Stimulated activated CD8-positive, alpha-beta memory T cell treated with anti-CD3 and anti-CD28 coated beads, Interleukin-15, amount 100 ng/mL, for 4 hours (primary cell): ENCODE results near the gene ERCC2.
"Not testable (repeated sequence)": the region's sequence is repeated elsewhere in the genome, so short reads cannot be mapped to it uniquely, and the experiment has no call there.

Experiments used
- DNase-seq, 2 donors: peaks; one replicate each; pipeline ENCODE4 v3.0.0-alpha.2; 2020; ENCODE audit warnings: low read depth in 2 of 2

ERCC2 gene

DNA sequence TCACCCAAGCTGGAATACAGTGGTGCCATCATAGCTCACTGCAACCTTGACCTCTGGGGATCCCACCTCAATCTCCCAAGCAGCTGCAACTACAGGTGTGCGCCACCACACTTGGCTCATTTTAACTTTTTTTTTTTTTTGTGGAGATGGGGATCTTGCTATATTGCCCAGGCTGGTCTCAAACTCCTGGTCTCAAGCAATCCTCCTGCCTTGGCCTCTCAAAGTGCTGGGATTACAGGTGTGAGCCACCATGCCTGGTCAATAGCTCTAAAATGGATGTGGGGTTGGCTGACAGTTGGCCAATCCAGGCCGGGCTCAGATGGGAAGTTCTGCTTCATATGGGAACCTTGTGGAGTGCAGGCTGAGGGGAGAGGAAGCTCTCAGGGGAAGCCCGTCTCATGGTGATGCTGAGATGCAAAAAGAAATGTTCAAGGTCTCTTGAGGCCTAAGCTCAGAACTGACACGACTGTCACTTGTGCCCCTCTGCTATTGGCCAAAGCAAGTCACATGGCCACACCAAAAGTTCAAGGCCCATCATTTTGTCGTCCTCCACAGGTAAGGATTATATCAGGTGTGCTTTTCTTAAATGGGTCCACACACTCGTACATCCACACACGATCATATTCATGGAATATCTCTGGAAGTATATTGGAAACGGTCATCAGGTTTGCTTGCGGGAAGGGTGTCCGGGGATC lies 36.6 kb downstream of the ERCC2 start:
- DNase-seq = no peak

DNA sequence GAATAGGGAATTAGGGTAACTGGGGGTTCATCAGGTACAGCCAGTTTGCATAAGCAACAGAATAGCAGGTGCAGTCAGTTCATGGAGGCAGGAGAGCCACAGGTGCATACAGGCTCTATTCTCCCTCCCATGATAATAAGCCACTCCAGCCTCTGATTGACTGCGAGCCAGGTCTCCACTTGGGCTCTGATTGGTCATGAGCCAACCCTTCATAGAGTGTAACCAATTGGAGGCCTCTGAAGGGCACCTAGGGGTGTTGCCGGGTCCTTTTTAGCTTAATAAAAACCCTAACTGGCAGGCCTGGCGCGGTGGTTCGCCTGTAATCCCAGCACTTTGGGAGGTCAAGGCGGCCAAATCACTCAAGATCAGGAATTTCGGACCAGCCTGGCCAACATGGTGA lies 39.0 kb downstream of the ERCC2 start:
- DNase-seq = no peak

DNA sequence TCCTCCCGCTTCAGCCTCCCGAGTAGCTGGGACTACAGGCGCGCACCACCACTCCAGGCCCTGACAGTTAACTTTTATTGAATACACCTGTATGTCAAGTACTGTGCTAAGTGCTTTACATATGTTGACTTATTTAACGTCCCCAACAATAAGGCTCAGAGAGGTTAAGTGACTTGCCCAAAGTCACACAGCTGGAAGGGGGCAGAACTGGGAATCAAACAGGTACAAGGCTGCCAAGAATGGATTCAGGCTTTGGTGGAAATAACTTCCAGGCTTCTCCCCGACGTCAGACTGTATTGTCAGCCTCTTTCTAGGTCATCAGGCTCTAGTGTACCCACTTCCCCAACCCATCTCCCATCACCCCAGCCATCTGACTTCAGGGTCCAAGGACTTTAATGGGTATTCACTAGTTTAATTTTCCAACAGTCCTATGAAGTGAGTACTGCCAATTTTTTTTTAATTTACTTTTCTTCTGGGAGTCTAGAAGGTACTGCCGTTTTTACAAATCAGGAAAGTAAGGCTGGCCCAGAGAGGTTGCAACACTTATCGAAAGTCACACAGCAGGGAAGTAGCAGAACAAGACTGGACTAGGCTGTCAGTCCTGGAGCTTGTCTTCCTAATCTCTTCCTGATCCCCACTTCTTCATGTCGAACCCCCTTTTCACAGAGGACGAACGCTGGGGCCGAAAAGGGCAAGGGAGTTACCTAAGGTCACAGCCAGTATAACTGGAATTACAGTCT lies 42.8 kb downstream of the ERCC2 start:
- DNase-seq = no peak

DNA sequence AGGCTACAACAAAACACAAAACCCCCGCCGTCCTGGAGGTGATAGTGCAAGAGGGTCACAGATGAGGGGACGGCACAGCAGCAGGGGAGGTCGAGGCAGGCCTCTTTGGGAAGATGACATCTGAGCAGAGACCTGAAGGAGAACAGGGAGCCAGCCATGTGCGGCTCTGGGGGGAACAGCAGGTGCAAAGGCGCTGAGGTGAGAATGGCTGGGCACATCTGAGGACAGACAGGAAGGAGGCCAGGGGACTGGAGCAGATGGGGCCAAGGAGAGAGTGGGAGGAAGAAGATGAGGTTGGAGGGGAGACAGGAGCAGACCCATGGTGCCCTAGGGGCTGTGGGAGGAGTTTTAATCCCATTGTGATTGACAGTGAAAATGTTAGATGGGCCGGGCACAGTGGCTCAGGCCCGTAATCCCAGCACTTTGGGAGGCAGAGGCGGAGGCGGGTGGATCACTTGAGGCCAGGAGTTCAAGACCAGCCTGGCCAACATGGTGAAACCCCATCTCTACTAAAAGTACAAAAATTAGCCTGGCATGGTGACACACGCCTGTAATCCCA lies 45.9 kb downstream of the ERCC2 start:
- no peak for DNase-seq

DNA sequence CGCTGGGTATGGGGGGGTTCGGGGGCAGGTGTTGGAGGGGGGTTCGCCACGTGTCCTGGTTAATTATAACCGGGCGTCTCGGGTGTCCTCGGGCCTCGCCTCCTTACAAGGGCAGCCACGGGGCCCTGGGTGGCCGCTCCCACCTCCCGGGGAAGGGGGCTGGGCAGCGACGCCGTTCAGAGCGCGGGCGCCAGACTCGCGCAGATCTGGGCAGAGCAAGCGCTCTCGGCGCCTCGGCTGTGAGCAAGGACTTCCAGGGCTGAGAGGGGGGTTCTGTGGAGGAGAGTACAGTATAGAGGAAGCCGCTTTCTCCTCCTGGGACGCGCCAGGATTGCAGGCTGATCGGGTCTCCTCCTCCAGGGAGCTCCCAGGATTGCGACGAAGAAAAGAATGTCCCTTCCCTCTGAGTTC lies 46.7 kb downstream of the ERCC2 start:
- DNase-seq = no peak

DNA sequence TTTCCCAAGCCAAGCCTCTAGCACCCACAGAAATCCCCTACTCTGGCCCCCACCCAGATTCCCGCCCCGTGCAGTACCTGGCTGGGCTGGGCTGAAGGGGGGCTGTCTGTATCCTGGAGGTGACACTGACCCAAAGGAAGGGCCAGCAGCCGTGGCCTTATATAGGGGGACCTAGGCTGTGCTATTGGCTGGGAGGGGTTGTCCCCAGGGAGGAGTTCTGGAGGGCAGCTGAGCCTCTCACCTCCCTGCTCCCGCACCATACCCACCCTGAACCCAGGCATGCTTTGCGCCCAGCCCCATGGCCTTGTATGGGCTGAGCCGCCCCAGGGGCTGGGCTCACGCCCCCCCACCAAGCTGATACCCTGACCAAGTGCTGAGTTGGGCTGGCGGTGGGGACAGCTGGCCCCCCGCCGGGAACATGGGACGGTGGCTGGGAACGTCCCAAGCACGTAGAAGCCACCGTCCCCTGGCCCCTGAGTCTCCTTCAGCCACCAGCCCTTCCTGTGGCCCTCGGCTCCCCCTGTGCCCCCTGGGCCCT lies 47.6 kb downstream of the ERCC2 start, which contains the start of gene CKM:
TSS of gene CKM (minus strand) at position 132 of the 538 bp plus-strand sequence. CDS start 3,162 bp downstream, outside the sequence.
- no peak for DNase-seq

DNA sequence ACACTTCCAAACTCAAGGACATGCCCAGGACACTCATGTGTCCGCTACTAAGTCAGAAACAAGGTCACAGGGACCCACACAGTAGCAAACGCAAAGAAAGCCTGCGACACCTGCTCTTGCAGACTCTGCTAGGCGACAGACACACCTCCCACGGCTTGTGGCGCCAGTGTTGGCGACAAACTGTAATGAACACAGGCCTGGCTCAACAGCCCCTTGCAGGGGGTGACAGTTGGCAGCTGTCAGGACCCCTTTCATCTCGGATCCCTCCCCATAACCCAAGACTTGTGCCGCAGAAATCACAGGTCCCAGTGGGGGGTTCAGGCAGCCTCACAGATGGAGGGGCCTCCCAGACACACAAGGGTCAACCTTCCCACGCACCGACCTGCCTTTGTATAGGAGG lies 48.1 kb downstream of the ERCC2 start:
- DNase-seq = no peak

DNA sequence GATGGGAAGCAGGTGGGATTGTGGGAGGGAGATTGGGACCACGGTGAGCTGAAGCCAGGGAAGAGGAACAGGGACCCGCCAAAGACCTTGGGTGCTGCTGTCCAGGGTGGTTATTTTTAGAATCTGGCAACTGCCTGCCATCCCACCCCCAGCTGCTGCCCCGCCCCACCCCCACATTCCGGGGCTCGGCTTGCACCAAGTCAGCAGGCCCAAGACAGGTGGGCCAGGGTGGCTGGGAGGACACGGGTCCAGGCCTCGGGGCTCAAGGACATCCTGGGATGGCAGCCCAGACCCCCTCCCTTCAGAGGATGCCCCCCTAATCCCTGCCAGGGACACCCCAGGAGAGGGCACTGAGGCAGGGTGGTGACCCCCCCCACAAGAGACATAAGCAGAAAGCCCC lies 48.5 kb downstream of the ERCC2 start:
- DNase-seq = no peak

DNA sequence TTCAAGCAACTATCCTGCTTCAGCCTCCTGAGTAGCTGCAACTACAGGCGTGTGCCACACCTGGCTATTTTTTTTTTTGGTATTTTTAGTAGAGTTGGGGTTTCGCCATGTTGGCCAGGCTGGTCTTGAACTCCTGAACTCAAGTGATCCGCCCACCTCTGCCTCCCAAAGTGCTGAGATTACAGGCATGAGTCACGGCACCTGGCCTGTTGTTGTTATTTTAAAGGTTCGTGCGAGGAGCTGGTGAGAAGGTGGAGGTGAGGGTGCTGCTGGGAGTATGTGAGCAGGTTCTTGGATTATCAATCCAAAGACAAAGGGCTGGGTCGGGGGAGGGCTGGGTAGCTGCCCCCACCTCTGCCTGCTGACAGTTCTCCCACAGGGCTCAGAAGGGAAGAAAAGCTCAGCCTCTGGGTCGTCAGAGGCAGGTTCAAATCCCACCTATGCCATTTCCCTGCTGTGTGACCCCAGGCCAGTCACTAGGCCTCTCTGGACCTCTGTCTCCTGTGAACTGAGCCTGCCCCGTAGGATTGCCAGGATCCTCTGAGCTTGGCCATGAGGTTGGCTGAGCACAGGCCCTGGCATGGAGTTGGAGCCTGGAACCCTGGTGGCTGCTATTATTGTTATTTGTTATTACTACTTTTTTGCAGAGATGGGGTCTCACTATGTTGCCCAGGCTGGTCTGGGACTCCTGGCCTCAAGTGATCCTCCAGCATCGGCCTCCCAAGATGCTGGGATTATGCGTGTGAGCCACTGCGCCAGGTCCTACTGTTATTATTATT lies 49.2 kb downstream of the ERCC2 start:
- DNase-seq = no peak

DNA sequence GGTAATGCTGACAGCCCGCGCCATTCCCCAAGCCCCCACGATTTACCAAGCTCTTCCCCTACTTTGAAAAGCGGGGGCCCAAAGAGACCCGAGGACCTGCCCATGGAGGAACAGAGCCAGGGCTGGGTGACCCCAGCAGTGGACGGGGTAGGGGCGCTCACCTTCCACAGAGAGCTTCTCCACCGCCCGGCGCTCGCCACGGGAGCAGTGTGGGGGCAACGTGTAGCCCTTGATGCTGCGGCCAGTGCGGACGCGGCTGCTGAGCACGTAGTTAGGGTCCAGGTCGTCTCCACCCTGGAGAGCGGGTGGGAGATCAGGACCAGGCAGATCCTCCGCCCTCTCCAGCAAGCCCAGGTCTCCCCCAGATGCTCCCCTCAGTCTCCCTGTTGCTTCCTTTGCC lies 55.1 kb downstream of the ERCC2 start:
- DNase-seq = no peak

DNA sequence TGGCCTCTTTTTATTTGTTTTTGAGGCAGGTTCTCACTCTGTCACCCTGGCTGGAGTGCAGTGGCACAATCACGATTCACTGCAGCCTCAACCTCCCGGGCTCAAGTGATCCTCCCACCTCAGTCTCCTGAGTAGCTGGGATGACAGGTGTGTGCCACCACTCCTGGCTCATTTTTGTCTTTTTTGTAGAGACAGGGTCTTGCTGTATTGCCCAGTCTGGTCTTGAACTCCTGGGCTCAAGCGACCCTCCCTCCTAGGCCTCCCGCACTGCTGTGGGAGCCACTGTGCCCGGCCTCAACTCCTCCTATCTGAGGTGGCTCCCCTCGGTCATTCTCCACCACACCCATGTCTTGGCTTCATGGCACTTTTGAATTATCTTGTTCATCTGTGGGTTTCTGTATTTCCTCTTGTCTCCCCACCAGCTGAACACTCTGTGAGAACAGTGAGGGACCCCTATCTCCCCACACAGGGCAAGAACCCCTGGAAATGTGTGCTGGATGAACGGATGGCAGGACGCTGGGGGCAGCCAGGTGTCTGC lies 55.6 kb downstream of the ERCC2 start:
- DNase-seq = no peak

DNA sequence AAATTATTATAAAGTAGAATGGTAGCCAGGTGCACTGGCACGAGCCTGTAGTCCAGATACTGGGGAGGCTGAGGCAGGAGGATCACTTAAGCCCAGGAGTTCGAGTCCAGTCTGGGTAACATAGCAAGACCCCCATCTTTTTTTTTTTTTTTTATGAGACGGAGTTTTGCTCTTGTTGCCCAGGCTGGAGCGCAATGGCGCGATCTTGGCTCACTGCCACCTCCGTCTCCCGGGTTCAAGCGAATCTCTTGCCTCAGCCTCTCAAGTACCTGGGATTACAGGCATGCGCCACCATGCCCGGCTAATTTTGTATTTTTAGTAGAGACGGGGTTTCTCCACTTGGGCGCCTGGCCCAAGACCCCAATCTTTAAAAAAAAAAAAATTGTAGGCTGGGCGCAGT lies 58.1 kb downstream of the ERCC2 start:
- not testable (repeated sequence) for DNase-seq

DNA sequence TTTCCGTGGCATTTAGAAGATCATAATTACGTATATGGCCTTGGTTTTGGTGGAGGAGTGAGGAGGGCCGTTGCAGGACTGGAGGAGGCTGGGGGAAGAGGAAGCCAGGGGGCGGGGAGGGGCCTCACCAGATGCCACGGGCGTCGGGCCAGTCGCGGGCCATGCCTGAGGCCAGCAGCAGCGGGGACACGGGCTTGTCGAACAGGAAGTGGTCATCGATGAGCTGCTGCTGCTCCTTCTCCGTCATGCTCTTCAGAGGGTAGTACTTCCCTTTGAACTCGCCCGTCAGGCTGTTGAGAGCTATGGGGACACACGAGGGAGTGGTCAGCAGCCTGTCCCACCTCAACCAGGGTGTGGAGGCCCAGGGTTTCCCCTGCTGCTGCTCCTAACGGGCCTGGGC lies 58.8 kb downstream of the ERCC2 start:
- DNase-seq = no peak

DNA sequence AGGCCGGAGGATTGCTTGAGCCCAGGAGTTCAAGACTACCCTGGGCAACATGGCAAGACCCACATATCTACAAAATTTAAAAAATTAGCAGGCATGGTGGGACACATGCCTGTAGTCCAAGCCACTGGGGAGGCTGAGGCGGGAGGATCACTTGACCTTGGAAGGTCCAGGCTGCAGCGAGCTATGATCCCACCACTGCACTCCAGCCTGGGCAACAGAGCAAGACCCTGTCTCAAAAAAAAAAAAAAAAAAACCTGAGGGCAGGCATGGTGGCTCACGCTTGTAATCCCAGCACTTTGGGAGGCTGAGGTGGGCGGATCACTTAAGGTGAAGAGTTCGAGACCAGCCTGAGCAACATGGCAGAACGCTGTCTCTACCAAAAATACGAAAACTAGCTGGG lies 61.1 kb downstream of the ERCC2 start:
- not testable (repeated sequence) for DNase-seq

DNA sequence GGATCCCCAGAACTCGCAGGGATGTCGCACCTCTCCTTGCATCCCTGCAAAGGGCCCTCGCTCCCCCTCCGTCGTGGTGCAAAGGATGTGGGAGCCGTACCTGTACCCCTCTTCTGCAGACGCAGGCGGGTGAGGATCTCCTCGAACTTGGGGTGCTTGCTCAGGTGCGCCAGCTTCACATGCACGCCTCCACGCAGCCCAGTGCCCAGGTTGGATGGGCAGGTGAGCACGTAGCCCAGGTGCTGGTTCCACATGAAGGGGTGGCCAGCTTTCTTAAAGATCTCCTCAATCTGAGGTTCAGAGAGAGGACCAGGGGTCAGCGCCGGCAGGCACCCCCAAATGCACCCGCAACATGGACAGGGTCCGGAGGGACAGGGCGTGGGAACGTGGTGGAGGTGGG lies 63.0 kb downstream of the ERCC2 start:
- no peak for DNase-seq

DNA sequence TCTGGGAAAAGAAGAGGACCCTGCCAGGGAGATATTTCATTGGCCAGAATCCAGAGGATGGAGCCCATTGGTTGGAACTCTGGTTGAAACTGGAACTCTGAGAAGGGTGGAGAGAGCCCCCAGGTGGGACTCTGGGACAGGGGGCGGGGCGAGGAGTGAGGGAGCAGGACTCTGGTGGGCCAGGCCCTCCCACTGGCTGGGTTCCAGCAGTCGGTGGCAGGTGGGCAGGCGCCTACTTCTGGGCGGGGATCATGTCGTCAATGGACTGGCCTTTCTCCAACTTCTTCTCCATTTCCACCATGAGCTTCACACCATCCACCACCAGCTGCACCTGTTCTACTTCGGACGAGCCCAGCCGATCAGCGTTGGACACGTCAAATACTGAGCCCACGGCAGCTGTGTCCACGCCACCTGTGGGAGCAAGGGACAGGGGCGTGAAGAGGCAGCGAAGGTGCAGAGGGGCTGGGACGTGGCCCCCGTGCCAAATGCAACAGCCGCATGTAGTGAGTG lies 63.8 kb downstream of the ERCC2 start:
- DNase-seq = no peak

DNA sequence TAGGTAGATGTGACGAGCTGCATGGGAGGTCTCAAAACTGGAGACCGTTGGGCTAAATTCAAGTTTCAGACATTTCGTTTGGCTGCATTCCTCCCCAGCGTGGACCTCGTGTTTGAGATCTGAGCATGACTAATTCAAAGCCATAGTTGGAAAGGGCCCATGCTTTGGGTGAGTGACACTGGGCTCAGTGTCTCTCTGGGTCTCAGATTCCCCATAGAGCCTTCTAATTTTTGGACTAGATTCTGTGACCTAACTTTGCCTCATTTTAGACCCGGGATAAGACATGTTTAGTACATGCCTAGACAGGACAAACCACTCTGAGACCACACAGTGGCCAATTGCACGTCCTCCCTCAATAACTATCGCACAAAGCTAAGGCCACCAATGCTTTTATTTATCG lies 64.3 kb downstream of the ERCC2 start:
- no peak for DNase-seq

DNA sequence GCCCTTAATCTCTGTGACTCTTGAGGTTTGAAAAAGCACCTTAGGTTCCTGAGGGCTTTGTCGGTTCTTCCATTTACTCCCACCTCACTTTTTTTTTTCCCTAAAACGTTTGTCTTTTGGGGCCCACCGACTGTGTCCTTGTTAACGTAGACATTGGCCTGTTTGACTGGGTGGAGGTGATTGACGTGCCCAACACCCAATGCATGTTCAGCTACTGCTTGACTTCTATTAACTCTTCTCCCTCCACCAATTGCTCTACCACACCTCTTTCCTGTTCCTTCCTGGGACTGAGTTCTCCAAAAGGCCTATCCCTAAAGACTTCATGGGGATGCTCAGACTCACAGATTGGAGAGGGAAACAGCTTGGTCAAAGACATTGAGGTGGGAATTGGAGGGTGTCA lies 65.0 kb downstream of the ERCC2 start:
- DNase-seq = no peak

DNA sequence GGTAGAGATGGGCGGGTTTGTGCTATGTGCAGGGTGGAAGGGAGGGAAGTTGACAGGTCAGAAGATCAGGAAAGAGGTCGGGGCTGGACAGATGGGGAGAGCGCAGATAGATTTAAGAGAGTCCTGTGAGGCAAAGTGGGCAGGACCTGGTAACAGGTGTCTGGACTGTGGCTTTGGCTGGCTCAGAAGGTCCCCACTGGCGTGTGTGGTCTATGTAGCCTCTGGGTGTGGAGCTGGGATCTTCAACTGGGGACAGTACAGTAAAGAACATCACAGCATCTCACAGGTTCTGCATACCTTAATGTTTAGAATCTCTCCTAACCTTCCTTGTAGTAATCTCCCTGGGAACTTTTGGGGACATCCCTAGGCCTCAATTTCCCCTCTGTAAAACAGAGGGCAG lies 65.4 kb downstream of the ERCC2 start:
- DNase-seq = no peak

DNA sequence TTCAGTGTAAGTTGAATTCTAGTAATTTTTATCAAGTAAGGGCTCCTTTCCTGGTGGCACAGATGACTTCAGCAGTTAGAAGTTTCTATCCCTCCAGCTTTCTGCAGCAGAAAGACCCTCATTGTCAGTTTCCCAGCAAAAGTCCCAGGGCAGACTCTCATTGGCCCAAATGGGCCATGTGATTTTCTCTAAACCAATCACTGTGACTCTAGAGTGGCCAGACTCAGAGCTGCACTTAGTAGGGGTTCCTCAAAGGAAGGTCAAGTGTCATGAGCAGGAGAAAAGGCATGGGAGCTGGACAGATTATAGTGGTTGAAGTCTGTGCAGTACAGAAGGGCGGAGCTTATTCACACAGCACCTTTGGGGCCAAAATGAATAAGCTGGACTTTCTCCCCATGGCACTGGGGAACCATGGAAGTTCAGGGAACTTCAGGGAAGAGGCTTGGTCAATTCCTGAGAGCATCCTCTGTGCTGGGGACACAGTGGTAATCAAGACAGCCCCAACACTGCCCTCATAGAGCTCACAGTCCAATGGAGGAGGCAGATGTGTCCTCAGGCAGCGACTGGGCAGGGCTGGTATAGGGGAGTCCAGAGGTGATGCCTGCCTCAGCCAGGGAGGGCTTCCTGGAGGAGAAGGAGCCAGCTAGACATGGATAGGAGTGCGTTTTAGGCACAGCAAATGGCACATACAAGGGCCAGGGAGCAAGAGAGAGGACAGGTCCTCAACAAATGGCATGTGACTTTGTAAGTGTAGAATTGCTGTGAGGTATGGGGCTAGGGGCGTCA lies 66.0 kb downstream of the ERCC2 start:
- no peak for DNase-seq
